Activated naive CD4-positive, alpha-beta T cell treated with Interleukin-2 at 50 U/mL for 16 hours (primary cell): Measurements from ENCODE around the gene B4GAT1.
"Not testable (repeated sequence)": the region's sequence is repeated elsewhere in the genome, so short reads cannot be mapped to it uniquely, and the experiment has no call there.

Experiments
- DNase-seq: peaks from one replicate; pipeline ENCODE4 v3.0.0-alpha.2; 2020

The B4GAT1 gene

DNA sequence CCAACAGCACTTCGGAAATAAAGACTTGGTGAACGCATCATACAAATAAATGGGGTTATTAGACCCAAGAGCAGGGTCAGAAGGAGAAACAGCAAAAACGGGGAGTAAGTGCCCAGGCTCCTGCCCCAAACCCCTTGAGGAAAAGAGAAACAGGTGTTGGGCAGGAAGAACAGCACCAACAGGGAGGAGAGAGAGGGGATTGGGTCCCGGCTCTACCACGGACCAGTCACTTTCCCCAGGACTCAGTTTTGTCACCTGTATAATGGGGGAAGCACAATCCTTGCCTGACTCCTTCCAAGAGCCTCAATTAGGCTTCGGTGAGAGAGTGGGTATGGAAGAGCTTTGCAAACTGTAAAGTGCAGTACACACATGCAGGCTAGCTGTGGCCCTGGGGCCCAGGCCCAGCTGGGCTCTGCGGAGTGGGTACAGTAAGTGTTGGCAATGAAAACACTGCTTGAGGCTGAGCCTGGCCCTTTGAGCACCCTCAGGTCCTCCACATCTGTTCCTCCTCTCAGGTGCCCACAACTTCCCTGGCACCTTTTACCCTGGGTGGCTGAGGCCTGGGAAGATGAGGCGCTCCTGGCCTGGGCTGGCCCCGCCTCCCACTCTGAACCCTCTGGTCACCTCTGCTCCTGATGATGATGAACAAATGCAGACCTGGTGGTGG, 15.2 kb upstream of the B4GAT1 start:
- no peak for DNase-seq

GRCh38 chr11:66361502-66361941, 14.1 kb upstream of the B4GAT1 start:
- DNase-seq = no peak

GRCh38 chr11:66360406-66361073, 13.1 kb upstream of the B4GAT1 start:
- DNase-seq = no peak

- DNase-seq = no peak
Measured at GRCh38 chr11:66359662-66360087, 12.2 kb upstream of the B4GAT1 start.

DNA sequence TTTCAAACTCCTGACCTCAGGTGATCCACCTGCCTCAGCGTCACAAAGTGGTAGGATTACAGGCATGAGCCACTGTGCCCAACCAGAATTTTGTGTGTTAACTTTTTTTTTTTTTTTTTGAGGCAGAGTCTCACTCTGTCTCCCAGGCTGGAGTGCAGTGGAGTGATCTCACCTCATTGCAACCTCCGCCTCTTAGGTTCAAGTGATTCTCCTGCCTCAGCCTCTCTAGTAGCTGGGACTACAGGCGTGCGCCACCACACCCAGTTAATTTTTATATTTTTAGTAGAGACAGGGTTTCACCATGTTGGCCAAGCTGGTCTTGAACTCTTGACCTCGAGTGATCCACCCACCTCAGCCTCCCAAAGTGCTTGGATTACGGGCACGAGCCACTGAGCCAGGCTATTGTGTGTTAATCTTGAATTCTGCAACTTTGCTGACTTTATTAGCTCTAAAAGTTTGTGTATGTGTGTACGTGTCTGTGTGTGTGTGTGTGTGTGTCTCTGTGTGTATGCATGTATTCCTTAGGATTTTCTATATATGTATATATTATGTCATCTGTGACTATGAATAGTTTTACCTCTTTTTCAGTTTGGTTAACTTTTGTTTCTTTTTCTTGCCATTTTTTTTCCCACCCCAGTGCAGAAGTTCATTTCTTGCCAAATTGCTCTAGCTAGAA, 3.3 kb upstream of the B4GAT1 start:
- not testable (repeated sequence) for DNase-seq

DNA sequence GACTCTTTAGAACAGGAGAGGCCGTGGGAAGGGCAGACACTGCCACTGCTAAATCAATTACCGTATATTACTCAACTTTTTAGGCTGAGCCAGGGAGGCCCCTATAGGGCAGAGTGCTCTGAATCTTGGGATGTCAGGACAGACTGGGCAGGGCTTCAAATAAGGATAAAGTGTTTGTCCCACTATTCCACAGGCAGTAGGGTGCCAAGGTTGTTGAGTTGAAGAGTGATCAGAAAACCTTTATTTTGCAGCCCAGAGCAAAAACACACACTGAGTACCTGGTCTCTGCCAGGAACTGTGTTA, 1.6 kb upstream of the B4GAT1 start:
- DNase-seq = no peak

- DNase-seq = no peak
Measured at GRCh38 chr11:66346476-66347424, 679 bp downstream of the B4GAT1 start.

DNA sequence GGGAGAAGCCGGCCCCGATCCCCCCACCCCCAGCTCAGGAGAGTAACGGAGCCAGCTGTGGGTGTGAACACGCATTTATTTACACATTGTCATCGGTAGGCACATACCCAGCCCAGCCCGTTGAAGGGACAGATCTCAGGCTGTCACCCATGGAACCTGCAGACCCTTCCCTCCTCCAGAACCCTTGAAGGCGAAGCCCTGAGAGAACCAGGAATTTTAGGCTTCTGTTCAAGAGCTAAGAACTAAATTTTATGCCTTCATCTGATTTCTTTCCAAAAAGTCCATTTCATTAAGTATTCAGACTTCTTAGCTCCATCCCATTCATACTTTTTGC, 2.1 kb downstream of the B4GAT1 start:
- DNase-seq = no peak

GRCh38 chr11:66344550-66345315, 2.7 kb downstream of the B4GAT1 start, which contains the start of gene BRMS1:
BRMS1 (minus strand) TSS chr11:66345104; CDS start chr11:66342234, 2,870 bp downstream.
- peak; percentile 96 for DNase-seq

GRCh38 chr11:66343176-66343575, 4.3 kb downstream of the B4GAT1 start:
- DNase-seq = no peak

DNA sequence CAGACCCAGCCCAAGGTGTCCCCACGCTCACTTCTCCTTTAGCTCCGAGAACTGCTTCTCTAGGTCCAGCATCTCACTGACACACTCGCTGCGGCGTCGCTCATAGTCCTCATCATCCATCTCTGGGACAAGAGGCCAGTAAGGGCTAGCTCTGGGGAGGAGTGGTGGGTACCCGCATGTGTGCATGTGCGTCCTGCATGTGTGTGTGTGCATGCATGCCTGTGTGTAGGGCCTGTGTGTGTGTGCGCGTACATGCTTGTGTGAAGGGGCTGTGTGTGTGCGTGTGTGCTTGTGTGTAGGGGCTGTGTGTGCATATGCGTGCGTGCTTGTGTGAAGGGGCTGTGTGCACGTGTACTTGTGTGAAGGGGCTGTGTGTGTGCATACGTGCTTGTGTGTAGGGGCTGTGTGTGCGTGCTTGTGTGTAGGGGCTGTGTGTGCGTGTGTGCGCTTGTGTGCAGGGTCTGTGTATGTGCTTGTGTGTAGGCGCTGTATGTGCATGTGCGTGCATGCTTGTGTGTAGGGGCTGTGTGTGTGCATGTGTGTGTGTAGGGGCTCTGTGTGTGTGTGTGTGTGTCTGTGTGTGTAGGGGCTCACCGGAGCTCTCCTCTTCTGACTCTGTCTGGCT, 5.8 kb downstream of the B4GAT1 start:
- DNase-seq = no peak

GRCh38 chr11:66340596-66341501, 6.6 kb downstream of the B4GAT1 start:
- DNase-seq = no peak

GRCh38 chr11:66339686-66340483, 7.5 kb downstream of the B4GAT1 start:
- DNase-seq = no peak

GRCh38 chr11:66339162-66339675, 8.2 kb downstream of the B4GAT1 start:
- no peak for DNase-seq

- no peak for DNase-seq
Measured at GRCh38 chr11:66338276-66339161, 8.9 kb downstream of the B4GAT1 start.

DNA sequence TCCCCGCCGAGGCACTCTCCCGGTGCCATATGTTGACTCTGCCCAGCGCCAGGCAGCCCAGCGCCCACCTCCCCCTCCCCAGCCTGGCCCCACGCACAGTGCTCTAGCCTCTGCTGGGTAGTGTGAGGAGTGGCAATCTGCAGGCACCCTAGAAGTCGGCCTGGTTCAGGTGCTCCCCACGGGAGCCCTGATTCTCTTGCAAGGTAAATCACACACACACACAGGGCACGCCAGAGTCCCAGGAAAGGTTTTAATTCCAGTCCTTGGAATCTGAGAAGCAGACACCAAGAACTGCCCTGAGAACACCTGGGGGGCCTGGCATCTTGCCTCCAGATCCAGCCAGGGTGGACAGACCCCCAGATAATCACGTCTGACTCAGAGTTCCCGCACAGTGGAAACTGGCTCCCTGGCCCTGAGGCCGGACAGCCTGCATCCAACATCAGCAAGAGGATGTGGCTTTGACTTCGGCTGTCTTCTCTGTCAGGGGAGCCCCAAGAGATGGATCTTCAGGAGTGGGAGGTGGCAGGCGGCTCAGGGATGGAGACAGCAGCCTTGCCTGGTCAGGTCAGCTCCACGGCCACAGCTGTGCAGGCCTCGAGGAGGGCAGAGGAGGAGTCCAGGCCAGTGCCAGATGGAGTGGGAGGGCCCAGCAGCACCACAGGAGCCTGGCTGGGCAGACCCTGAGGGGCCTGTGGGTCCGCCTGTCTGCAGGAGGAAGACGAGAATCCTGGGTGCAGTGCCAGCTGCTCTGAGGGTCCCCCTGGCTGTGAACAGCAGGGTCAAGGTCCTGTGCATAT, 10.1 kb downstream of the B4GAT1 start:
- DNase-seq = no peak

- DNase-seq = peak; percentile 63
Measured at GRCh38 chr11:66336234-66337102, 11.0 kb downstream of the B4GAT1 start, which contains the start of gene RIN1. RIN1 (minus strand) TSS chr11:66336434; CDS start chr11:66336402, 32 bp downstream.
